ENCODE results near the gene EBI3. TPM values are rescaled to one million over a fixed set of nuclear protein-coding genes. Genes with fewer than 3 reads are reported as not detected.

Gene EBI3
- total and polyA plus RNA-seq, 2 of the 13 experiments (the other 11 are each of a cell fraction or from before 2014, with no cell fraction given): 3.4 TPM; not detected in 1

DNA sequence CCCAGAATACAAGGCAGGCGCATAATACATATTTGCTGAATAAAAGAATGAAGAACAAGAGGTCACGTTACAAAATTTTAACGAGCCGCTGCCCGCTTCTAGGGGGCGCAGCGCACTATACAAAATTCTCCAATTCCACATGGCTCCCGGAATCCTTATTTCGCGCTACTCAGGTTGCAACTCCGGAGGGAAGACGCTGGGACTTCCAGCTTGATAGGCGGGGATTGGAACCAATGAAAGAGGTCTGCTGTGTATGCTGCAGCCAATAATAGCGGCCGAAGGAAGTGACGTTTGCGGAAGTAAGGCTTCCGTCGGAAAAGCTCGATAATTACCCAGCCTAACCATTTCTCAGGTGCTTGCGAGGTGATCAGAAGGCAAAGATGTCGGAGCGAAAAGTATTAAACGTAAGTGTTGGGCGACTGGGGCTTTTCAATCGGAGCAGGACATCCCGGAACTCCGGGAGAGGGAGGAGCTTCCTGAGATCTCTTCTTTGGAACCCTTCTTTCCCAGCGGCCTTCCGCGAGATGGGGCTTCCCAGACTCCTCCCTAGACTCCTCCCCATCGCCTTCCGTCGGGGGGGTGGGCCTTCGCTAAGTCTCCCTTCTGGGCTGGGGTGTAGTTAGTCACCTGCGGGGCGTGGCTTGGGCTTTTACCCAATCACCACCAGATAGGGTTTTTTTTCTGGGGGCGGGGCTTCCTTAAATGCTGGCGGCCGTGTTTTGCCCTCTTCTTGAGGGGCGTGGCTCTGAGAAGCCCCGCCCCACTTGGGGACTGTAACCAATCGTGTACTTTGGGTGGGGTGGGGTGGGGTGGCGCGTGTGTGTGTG lies 17.7 kb downstream of the EBI3 start, which contains the start of gene YJU2 (continued):
- TF ChIP-seq EHMT2 (IDR thresholded peaks at IDR 0.05; ENCODE audit: borderline replicate concordance, low read depth, low read length) (no peak), SP140L (CRISPR knock-in tag; IDR thresholded peaks at IDR 0.05; ENCODE audit: borderline replicate concordance) (0 out of 2 replicates have a peak, but pooled peaks have one; percentile 26), ZNF335 (CRISPR knock-in tag; IDR thresholded peaks at IDR 0.05) (peak; percentile 81; the same call in 1 of the 2 replicates), ZNF530 (CRISPR knock-in tag; IDR thresholded peaks at IDR 0.05; ENCODE audit: low read depth) (no peak), KLF13 (CRISPR knock-in tag; IDR thresholded peaks at IDR 0.05) (no peak), ZNF788 (CRISPR knock-in tag; IDR thresholded peaks at IDR 0.05; ENCODE audit: borderline replicate concordance) (no peak), YY1 (IDR thresholded peaks at IDR 0.05; ENCODE audit: insufficient read depth, insufficient replicate concordance, low read depth, low read length) (peak; percentile 81), THAP11 (CRISPR knock-in tag; IDR thresholded peaks at IDR 0.05) (peak; percentile 96), ZNF446 (CRISPR knock-in tag; IDR thresholded peaks at IDR 0.05) (peak; percentile 74; the same call in 1 of the 2 replicates), ISX (CRISPR knock-in tag; conservative IDR thresholded peaks at IDR 0.05) (no peak), ZNF607 (CRISPR knock-in tag; IDR thresholded peaks at IDR 0.05; ENCODE audit: borderline replicate concordance) (0 out of 2 replicates have a peak, but pooled peaks have one; percentile 40), WIZ (CRISPR knock-in tag; IDR thresholded peaks at IDR 0.05) (no peak)
- TF ChIP-seq, protein P1, sequence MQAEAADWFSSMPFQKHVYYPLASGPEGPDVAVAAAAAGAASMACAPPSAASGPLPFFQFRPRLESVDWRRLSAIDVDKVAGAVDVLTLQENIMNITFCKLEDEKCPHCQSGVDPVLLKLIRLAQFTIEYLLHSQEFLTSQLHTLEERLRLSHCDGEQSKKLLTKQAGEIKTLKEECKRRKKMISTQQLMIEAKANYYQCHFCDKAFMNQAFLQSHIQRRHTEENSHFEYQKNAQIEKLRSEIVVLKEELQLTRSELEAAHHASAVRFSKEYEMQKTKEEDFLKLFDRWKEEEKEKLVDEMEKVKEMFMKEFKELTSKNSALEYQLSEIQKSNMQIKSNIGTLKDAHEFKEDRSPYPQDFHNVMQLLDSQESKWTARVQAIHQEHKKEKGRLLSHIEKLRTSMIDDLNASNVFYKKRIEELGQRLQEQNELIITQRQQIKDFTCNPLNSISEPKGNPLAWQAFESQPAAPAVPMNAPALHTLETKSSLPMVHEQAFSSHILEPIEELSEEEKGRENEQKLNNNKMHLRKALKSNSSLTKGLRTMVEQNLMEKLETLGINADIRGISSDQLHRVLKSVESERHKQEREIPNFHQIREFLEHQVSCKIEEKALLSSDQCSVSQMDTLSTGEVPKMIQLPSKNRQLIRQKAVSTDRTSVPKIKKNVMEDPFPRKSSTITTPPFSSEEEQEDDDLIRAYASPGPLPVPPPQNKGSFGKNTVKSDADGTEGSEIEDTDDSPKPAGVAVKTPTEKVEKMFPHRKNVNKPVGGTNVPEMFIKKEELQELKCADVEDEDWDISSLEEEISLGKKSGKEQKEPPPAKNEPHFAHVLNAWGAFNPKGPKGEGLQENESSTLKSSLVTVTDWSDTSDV (CRISPR knock-in tag; IDR thresholded peaks at IDR 0.05): no peak
- TF ChIP-seq, protein P2, sequence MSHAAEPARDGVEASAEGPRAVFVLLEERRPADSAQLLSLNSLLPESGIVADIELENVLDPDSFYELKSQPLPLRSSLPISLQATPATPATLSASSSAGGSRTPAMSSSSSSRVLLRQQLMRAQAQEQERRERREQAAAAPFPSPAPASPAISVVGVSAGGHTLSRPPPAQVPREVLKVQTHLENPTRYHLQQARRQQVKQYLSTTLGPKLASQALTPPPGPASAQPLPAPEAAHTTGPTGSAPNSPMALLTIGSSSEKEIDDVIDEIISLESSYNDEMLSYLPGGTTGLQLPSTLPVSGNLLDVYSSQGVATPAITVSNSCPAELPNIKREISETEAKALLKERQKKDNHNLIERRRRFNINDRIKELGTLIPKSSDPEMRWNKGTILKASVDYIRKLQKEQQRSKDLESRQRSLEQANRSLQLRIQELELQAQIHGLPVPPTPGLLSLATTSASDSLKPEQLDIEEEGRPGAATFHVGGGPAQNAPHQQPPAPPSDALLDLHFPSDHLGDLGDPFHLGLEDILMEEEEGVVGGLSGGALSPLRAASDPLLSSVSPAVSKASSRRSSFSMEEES (CRISPR knock-in tag; IDR thresholded peaks at IDR 0.05): no peak
- TF ChIP-seq, protein P3, sequence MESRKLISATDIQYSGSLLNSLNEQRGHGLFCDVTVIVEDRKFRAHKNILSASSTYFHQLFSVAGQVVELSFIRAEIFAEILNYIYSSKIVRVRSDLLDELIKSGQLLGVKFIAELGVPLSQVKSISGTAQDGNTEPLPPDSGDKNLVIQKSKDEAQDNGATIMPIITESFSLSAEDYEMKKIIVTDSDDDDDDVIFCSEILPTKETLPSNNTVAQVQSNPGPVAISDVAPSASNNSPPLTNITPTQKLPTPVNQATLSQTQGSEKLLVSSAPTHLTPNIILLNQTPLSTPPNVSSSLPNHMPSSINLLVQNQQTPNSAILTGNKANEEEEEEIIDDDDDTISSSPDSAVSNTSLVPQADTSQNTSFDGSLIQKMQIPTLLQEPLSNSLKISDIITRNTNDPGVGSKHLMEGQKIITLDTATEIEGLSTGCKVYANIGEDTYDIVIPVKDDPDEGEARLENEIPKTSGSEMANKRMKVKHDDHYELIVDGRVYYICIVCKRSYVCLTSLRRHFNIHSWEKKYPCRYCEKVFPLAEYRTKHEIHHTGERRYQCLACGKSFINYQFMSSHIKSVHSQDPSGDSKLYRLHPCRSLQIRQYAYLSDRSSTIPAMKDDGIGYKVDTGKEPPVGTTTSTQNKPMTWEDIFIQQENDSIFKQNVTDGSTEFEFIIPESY (CRISPR knock-in tag; IDR thresholded peaks at IDR 0.05): peak; percentile 25; the same call in 1 of the 2 replicates
- TF ChIP-seq, protein P4, sequence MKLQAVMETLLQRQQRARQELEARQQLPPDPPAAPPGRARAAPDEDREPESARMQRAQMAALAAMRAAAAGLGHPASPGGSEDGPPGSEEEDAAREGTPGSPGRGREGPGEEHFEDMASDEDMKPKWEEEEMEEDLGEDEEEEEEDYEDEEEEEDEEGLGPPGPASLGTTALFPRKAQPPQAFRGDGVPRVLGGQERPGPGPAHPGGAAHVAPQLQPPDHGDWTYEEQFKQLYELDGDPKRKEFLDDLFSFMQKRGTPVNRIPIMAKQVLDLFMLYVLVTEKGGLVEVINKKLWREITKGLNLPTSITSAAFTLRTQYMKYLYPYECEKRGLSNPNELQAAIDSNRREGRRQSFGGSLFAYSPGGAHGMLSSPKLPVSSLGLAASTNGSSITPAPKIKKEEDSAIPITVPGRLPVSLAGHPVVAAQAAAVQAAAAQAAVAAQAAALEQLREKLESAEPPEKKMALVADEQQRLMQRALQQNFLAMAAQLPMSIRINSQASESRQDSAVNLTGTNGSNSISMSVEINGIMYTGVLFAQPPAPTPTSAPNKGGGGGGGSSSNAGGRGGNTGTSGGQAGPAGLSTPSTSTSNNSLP (IDR thresholded peaks at IDR 0.05; ENCODE audit: low read depth, low read length): 0 out of 2 replicates have a peak, but pooled peaks have one; percentile 62
- TF ChIP-seq, protein P5, sequence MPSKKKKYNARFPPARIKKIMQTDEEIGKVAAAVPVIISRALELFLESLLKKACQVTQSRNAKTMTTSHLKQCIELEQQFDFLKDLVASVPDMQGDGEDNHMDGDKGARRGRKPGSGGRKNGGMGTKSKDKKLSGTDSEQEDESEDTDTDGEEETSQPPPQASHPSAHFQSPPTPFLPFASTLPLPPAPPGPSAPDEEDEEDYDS (CRISPR knock-in tag; IDR thresholded peaks at IDR 0.05): peak; percentile 78
- TF ChIP-seq, protein P6, sequence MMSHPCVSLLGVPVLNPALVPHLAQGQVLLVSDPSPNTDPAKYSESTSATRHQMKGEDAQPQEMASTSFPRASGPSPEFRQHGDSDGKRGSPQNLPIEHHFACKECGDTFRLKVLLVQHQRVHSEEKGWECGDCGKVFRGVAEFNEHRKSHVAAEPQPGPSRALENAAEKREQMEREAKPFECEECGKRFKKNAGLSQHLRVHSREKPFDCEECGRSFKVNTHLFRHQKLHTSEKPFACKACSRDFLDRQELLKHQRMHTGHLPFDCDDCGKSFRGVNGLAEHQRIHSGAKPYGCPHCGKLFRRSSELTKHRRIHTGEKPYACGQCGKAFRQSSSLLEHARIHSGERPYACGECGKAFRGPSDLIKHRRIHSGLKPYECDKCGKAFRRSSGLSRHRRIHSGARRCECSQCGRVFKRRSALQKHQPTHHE (CRISPR knock-in tag; IDR thresholded peaks at IDR 0.05; ENCODE audit: borderline replicate concordance): peak; percentile 36; the same call in 1 of the 2 replicates
